K562 (cell line): ENCODE data around the gene TMEM143. TPM values are rescaled to one million over a fixed set of nuclear protein-coding genes. Genes with fewer than 3 reads are reported as not detected.
A peak's percentile ranks its signal among the peaks of the same experiment; 100 is the strongest.

Source experiments
- BRCA1 ChIP-seq, 2 experiments: fragments of 450-650 bp in 1 of 2; sonication (generic) in 1 of 2; formaldehyde crosslinking in 1 of 2; IDR thresholded peaks; 2 replicates each; pipeline versions ENCODE4 v1.5.0 to v1.6.1; 2017 to 2020; ENCODE audit warnings: mild to moderate bottlenecking in 1 of 2, missing genetic modification reagents in 1 of 2
- CBX1 ChIP-seq: sonication (generic); IDR thresholded peaks from 2 replicates; pipeline ENCODE4 v1.6.1; 2016; ENCODE audit warnings: antibody characterized with exemption, low read depth, mild to moderate bottlenecking
- EP300 ChIP-seq: IDR thresholded peaks from 2 replicates; pipeline ENCODE4 v1.6.1; 2012; ENCODE audit warnings: low read length, improper control_type of control experiment
- GATA2 ChIP-seq: sonication (generic); formaldehyde crosslinking; IDR thresholded peaks from 2 replicates; pipeline ENCODE4 v1.4.0; 2020; ENCODE audit warnings: mild to moderate bottlenecking, missing genetic modification reagents
- HNRNPL ChIP-seq: fragments of 200-400 bp; formaldehyde crosslinking; IDR thresholded peaks from 2 replicates; pipeline ENCODE4 v1.6.1; 2017; ENCODE audit warnings: low read depth, mild to moderate bottlenecking, low read length
- XRCC5 ChIP-seq: fragments of 200-400 bp; formaldehyde crosslinking; IDR thresholded peaks from 2 replicates; pipeline ENCODE4 v1.6.1; 2017; ENCODE audit warnings: low read depth, mild to moderate bottlenecking, low read length
- ZNF175 ChIP-seq: fragments of 200-800 bp; sonication (Bioruptor generic); IDR thresholded peaks from 2 replicates; pipeline ENCODE4 v1.6.1; 2016; ENCODE audit warnings: low read depth, mild to moderate bottlenecking, missing genetic modification characterization, missing compliant biosample characterization
- ZNF197 ChIP-seq: fragments of 200-800 bp; sonication (Bioruptor generic); IDR thresholded peaks from 2 replicates; pipeline ENCODE4 v1.6.1; 2016; ENCODE audit warnings: low read depth, missing genetic modification characterization, missing compliant biosample characterization
- ZNF212 ChIP-seq: fragments of 450-650 bp; formaldehyde crosslinking; IDR thresholded peaks from 2 replicates; pipeline ENCODE4 v1.4.0; 2020; ENCODE audit warnings: mild to moderate bottlenecking
- ZNF239 ChIP-seq: fragments of 250-450 bp; sonication (Bioruptor Pico); IDR thresholded peaks from 2 replicates; pipeline ENCODE4 v1.4.0; 2020; ENCODE audit warnings: mild to moderate bottlenecking
- ZNF551 ChIP-seq: fragments of 250-450 bp; sonication (Bioruptor Pico); IDR thresholded peaks from 2 replicates; pipeline ENCODE4 v1.5.0; 2021; ENCODE audit warnings: mild to moderate bottlenecking, moderate library complexity
- ZNF76 ChIP-seq: fragments of 250-450 bp; sonication (Bioruptor Pico); IDR thresholded peaks from 2 replicates; pipeline ENCODE4 v1.4.0; 2020; ENCODE audit warnings: mild to moderate bottlenecking, moderate library complexity, borderline replicate concordance
- polyA plus RNA-seq, 8 experiments: library from polyadenylated mRNA; depleted of rRNA in 4 of 8; stranded (reverse) in 5 of 8; unstranded in 3 of 8; fragments of >200 nt; fragmentation: Nextera tagmentation in 2 of 8; fragmentation: Illumina TruSeq in 1 of 8; extraction: Ambion mirVana in 2 of 8; extraction: Trizol in 1 of 8; gene quantifications; 2 replicates each; pipeline versions ENCODE4 v1.2.1 to v1.2.3, GENCODE V29; 2011 to 2014; ENCODE audit warnings: inconsistent platforms in 1 of 8, missing spikeins in 1 of 8
- total RNA-seq, 7 experiments: library from RNA; depleted of rRNA in 6 of 7; stranded (reverse); fragments of >200 nt in 6 of 7; fragmentation: Illumina TruSeq in 2 of 7; extraction: Trizol in 2 of 7; gene quantifications; 2 replicates each; pipeline versions ENCODE4 v1.2.1 to v1.2.3, GENCODE V29; 2011 to 2021; ENCODE audit warnings: low replicate concordance in 1 of 7
- TF ChIP-seq, protein P1 (sequence below): IDR thresholded peaks from 2 replicates; pipeline ENCODE4 v1.6.1; 2012; ENCODE audit warnings: low read depth, low read length, improper control_type of control experiment, borderline replicate concordance
- TF ChIP-seq, protein P2 (sequence below): fragments of 250-450 bp; sonication (Bioruptor Pico); IDR thresholded peaks from 2 replicates; pipeline ENCODE4 v1.4.0; 2020; ENCODE audit warnings: mild to moderate bottlenecking
- TF ChIP-seq, protein P3 (sequence below): IDR thresholded peaks from 2 replicates; pipeline ENCODE4 v1.6.1; 2011; ENCODE audit warnings: borderline replicate concordance, low read depth, mild to moderate bottlenecking, moderate library complexity, low read length; ENCODE audit not compliant: insufficient read depth, poor library complexity, severe bottlenecking
- TF ChIP-seq, protein P4 (sequence below), 2 experiments: fragments of 450-650 bp; IDR thresholded peaks; 2 replicates each; pipeline ENCODE4 v1.6.1; 2018; ENCODE audit warnings: mild to moderate bottlenecking in 2 of 2, low read depth in 1 of 2; ENCODE audit not compliant: partially characterized antibody in 2 of 2

TMEM143 gene
- total and polyA plus RNA-seq, 9 of the 15 experiments (the other 6 are each of a cell fraction or from before 2014, with no cell fraction given), result 0.66 to 8.8 (median 4.3) TPM

DNA sequence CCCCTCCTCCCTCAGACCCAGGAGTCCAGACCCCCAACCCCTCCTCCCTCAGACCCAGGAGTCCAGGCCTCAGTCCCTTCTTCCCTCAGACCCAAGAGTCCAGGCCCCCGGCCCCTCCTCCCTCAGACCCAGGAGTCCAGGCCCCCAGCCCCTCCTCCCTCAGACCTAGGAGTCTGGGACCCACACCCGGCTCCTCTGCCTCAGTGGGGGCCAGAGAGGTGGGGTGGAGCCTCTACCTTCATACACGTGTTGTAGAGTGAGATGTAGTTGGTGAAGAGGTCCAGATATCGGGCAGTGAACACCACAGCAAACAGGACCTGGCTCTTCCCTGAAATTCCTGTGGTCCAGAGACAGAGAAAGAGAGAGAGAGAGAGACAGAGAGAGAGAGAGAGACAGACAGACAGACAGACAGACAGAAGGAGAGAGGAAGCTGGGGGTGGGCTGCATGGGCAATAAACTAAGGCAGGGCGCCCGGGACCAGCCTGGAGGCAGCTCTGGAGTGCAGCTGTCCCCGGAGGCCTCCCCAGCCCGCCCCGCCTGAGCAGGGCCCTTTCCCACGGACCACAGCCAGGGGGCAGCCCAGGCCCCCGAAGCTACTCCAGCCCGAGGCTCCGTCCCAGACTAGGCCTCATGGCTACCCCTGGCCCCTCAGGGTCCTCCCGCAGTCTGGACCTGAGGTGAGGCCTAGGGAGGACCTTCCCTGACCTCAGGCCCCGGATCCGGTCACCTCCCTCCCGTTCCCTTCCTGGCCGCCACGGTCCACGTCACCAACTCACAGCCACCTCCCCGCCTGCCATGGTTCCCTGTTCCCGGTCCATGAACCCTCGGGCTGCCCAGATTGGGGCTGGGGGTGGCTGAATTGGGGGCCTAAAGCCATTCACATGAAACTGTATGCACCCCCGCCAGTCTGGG lies 26.7 kb upstream of the TMEM143 start (continued):
- no peak for TF ChIP-seq BRCA1 (IDR thresholded peaks at IDR 0.05)
- TF ChIP-seq BRCA1 (CRISPR knock-in tag; IDR thresholded peaks at IDR 0.05), result no peak
- TF ChIP-seq, protein P1, sequence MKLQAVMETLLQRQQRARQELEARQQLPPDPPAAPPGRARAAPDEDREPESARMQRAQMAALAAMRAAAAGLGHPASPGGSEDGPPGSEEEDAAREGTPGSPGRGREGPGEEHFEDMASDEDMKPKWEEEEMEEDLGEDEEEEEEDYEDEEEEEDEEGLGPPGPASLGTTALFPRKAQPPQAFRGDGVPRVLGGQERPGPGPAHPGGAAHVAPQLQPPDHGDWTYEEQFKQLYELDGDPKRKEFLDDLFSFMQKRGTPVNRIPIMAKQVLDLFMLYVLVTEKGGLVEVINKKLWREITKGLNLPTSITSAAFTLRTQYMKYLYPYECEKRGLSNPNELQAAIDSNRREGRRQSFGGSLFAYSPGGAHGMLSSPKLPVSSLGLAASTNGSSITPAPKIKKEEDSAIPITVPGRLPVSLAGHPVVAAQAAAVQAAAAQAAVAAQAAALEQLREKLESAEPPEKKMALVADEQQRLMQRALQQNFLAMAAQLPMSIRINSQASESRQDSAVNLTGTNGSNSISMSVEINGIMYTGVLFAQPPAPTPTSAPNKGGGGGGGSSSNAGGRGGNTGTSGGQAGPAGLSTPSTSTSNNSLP, result no peak
- TF ChIP-seq, protein P2, sequence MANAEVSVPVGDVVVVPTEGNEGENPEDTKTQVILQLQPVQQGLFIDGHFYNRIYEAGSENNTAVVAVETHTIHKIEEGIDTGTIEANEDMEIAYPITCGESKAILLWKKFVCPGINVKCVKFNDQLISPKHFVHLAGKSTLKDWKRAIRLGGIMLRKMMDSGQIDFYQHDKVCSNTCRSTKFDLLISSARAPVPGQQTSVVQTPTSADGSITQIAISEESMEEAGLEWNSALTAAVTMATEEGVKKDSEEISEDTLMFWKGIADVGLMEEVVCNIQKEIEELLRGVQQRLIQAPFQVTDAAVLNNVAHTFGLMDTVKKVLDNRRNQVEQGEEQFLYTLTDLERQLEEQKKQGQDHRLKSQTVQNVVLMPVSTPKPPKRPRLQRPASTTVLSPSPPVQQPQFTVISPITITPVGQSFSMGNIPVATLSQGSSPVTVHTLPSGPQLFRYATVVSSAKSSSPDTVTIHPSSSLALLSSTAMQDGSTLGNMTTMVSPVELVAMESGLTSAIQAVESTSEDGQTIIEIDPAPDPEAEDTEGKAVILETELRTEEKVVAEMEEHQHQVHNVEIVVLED (CRISPR knock-in tag), result no peak
- 0 out of 2 replicates have a peak, but pooled peaks have one; percentile 77 for TF ChIP-seq XRCC5
- no peak for TF ChIP-seq ZNF551 (CRISPR knock-in tag)
- no peak for TF ChIP-seq ZNF197 (CRISPR knock-in tag)
- peak; percentile 11; the same call in 1 of the 2 replicates for TF ChIP-seq CBX1
- TF ChIP-seq EP300, result no peak
- no peak for TF ChIP-seq ZNF175
- TF ChIP-seq ZNF239 (CRISPR knock-in tag), result no peak
- TF ChIP-seq, protein P3, sequence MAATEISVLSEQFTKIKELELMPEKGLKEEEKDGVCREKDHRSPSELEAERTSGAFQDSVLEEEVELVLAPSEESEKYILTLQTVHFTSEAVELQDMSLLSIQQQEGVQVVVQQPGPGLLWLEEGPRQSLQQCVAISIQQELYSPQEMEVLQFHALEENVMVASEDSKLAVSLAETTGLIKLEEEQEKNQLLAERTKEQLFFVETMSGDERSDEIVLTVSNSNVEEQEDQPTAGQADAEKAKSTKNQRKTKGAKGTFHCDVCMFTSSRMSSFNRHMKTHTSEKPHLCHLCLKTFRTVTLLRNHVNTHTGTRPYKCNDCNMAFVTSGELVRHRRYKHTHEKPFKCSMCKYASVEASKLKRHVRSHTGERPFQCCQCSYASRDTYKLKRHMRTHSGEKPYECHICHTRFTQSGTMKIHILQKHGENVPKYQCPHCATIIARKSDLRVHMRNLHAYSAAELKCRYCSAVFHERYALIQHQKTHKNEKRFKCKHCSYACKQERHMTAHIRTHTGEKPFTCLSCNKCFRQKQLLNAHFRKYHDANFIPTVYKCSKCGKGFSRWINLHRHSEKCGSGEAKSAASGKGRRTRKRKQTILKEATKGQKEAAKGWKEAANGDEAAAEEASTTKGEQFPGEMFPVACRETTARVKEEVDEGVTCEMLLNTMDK, result peak; percentile 90
- TF ChIP-seq ZNF76 (CRISPR knock-in tag), result no peak
- no peak for TF ChIP-seq HNRNPL
- TF ChIP-seq, protein P4, sequence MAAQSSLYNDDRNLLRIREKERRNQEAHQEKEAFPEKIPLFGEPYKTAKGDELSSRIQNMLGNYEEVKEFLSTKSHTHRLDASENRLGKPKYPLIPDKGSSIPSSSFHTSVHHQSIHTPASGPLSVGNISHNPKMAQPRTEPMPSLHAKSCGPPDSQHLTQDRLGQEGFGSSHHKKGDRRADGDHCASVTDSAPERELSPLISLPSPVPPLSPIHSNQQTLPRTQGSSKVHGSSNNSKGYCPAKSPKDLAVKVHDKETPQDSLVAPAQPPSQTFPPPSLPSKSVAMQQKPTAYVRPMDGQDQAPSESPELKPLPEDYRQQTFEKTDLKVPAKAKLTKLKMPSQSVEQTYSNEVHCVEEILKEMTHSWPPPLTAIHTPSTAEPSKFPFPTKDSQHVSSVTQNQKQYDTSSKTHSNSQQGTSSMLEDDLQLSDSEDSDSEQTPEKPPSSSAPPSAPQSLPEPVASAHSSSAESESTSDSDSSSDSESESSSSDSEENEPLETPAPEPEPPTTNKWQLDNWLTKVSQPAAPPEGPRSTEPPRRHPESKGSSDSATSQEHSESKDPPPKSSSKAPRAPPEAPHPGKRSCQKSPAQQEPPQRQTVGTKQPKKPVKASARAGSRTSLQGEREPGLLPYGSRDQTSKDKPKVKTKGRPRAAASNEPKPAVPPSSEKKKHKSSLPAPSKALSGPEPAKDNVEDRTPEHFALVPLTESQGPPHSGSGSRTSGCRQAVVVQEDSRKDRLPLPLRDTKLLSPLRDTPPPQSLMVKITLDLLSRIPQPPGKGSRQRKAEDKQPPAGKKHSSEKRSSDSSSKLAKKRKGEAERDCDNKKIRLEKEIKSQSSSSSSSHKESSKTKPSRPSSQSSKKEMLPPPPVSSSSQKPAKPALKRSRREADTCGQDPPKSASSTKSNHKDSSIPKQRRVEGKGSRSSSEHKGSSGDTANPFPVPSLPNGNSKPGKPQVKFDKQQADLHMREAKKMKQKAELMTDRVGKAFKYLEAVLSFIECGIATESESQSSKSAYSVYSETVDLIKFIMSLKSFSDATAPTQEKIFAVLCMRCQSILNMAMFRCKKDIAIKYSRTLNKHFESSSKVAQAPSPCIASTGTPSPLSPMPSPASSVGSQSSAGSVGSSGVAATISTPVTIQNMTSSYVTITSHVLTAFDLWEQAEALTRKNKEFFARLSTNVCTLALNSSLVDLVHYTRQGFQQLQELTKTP (IDR thresholded peaks at IDR 0.05; ENCODE audit: low read depth in 1 of 2, partially characterized antibody in 2 of 2), result peak in 1 of 2 experiments; percentile 74
- TF ChIP-seq GATA2 (CRISPR knock-in tag), result no peak
- TF ChIP-seq ZNF212, result no peak
